Esophagus muscularis mucosa (tissue), 4 donors: ENCODE results near the gene ITPRID1. TPM values are rescaled to one million over a fixed set of nuclear protein-coding genes. Genes with fewer than 3 reads are reported as not detected.

ENCODE experiments used
- DNase-seq: peaks from one replicate; pipeline ENCODE4 v3.0.0-alpha.2; 2017; ENCODE audit errors: extremely low spot score
- H3K27ac ChIP-seq, 4 donors: fragments of 200-600 bp; sonication (generic); replicated peaks in 1 of 4; 1 replicate in 3 of 4; 2 replicates in 1 of 4; pipeline ENCODE4 v1.5.1; 2016 to 2019; ENCODE audit warnings: mild to moderate bottlenecking in 1 of 4
- H3K27me3 ChIP-seq, 4 donors: fragments of 200-600 bp; sonication (generic); one replicate each; pipeline versions ENCODE4 v1.5.1 to v1.6.0; 2016 to 2019
- H3K36me3 ChIP-seq, 4 donors: fragments of 200-600 bp; sonication (generic); one replicate each; pipeline ENCODE4 v1.5.1; 2016 to 2019
- H3K4me1 ChIP-seq, 4 donors: fragments of 200-600 bp; sonication (generic); one replicate each; pipeline ENCODE4 v1.5.1; 2016 to 2019
- H3K4me3 ChIP-seq, 4 donors: fragments of 200-600 bp; sonication (generic); 1 replicate in 2 of 4; 2 replicates in 2 of 4; pipeline ENCODE4 v1.5.1; 2016 to 2019; ENCODE audit warnings: mild to moderate bottlenecking in 4 of 4, moderate library complexity in 1 of 4
- H3K9me3 ChIP-seq, 4 donors: fragments of 200-600 bp; sonication (generic); 1 replicate in 3 of 4; 2 replicates in 1 of 4; pipeline ENCODE4 v1.5.1; 2016 to 2019
- EP300 ChIP-seq: sonication (generic); formaldehyde crosslinking; IDR thresholded peaks from one replicate; pipeline ENCODE4 v1.6.1; 2017; ENCODE audit warnings: antibody characterized with exemption
- POLR2A ChIP-seq: fragments of 450-650 bp; IDR thresholded peaks from one replicate; pipeline ENCODE4 v1.6.1; 2017; ENCODE audit warnings: antibody characterized with exemption, moderate library complexity, mild to moderate bottlenecking, low read depth
- POLR2AphosphoS5 ChIP-seq, 2 donors: sonication (generic); formaldehyde crosslinking; IDR thresholded peaks; one replicate each; pipeline ENCODE4 v1.6.1; 2017; ENCODE audit warnings: antibody characterized with exemption in 2 of 2
- WGBS: methylation state at CpG from one replicate; pipeline ENCODE4 v1.1.5; 2018; 5-methylcytosine and 5-hydroxymethylcytosine counted together
- intact Hi-C: fragments of 100-400 bp; cut with DNase I; formaldehyde crosslinking; loops from one replicate; pipeline ENCODE4 v1.15.1; 2023
- total RNA-seq, 4 donors: library from RNA; depleted of rRNA; stranded (reverse); fragments of >200 nt; gene quantifications; one replicate each; pipeline versions ENCODE4 v1.1.0 to v1.2.1, GENCODE V29; 2016
- TF ChIP-seq, protein P1 (sequence below), 3 experiments: fragments of 200-600 bp in 2 of 3; fragments of 450-650 bp in 1 of 3; sonication (generic) in 2 of 3; IDR thresholded peaks; one replicate each; pipeline ENCODE4 v1.5.1; 2017 to 2019; ENCODE audit warnings: antibody characterized with exemption in 3 of 3, mild to moderate bottlenecking in 2 of 3, moderate library complexity in 1 of 3

Gene ITPRID1
- total RNA-seq, 4 donors from 2014 or later, result not detected

- intact Hi-C loops, result no loop called here
- Histone ChIP-seq H3K9me3 (no peaks in the 10 kb centered on the region), H3K27ac (no peak overlapping the region), H3K36me3 (no peaks in the 10 kb centered on the region), H3K4me1 (no peaks in the 10 kb centered on the region), H3K4me3 (no peak overlapping the region), H3K27me3 (no peaks in the 10 kb centered on the region)
- no peak for TF ChIP-seq EP300
- TF ChIP-seq POLR2AphosphoS5 (IDR thresholded peaks at IDR 0.05), result no peak
- TF ChIP-seq POLR2A, result no peak
- TF ChIP-seq, protein P1, sequence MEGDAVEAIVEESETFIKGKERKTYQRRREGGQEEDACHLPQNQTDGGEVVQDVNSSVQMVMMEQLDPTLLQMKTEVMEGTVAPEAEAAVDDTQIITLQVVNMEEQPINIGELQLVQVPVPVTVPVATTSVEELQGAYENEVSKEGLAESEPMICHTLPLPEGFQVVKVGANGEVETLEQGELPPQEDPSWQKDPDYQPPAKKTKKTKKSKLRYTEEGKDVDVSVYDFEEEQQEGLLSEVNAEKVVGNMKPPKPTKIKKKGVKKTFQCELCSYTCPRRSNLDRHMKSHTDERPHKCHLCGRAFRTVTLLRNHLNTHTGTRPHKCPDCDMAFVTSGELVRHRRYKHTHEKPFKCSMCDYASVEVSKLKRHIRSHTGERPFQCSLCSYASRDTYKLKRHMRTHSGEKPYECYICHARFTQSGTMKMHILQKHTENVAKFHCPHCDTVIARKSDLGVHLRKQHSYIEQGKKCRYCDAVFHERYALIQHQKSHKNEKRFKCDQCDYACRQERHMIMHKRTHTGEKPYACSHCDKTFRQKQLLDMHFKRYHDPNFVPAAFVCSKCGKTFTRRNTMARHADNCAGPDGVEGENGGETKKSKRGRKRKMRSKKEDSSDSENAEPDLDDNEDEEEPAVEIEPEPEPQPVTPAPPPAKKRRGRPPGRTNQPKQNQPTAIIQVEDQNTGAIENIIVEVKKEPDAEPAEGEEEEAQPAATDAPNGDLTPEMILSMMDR (IDR thresholded peaks at IDR 0.05), result no peak
- DNase-seq, result no peak
- 94% methylated on average over 1 of the region's 1 CpG for WGBS
Measured at GRCh38 chr7:31648288-31648687, 134.4 kb downstream of the ITPRID1 start.

GRCh38 chr7:31648880-31649279 lies 135.0 kb downstream of the ITPRID1 start:
- Histone ChIP-seq H3K9me3 (no peaks in the 10 kb centered on the region), H3K4me3 (no peak overlapping the region), H3K27ac (no peak overlapping the region), H3K4me1 (no peaks in the 10 kb centered on the region), H3K27me3 (no peaks in the 10 kb centered on the region), H3K36me3 (no peaks in the 10 kb centered on the region)
- 84% methylated on average over 4 of the region's 4 CpGs for WGBS
- TF ChIP-seq, protein P1 (IDR thresholded peaks at IDR 0.05), result no peak
- TF ChIP-seq POLR2AphosphoS5 (IDR thresholded peaks at IDR 0.05), result no peak
- TF ChIP-seq EP300, result no peak
- no peak for TF ChIP-seq POLR2A
- intact Hi-C loops, result no loop called here
- DNase-seq, result no peak

GRCh38 chr7:31651234-31652062 lies 137.6 kb downstream of the ITPRID1 start:
- H3K27me3 ChIP-seq, result no peaks in the 10 kb centered on the region
- no peaks in the 10 kb centered on the region for H3K36me3 ChIP-seq
- H3K9me3 ChIP-seq, result no peaks in the 10 kb centered on the region
- no peak for DNase-seq
- 73% methylated on average over 7 of the region's 7 CpGs for WGBS
- H3K4me1 ChIP-seq, result no peaks in the 10 kb centered on the region
- H3K4me3 ChIP-seq, result no peak overlapping the region
- intact Hi-C loops, result no loop called here
- no peak for TF ChIP-seq EP300
- no peak for TF ChIP-seq POLR2A
- no peak for TF ChIP-seq POLR2AphosphoS5 (IDR thresholded peaks at IDR 0.05)
- TF ChIP-seq, protein P1 (IDR thresholded peaks at IDR 0.05), result no peak
- H3K27ac ChIP-seq, result no peak overlapping the region

GRCh38 chr7:31652063-31652326 lies 138.1 kb downstream of the ITPRID1 start:
- Histone ChIP-seq H3K36me3 (no peaks in the 10 kb centered on the region), H3K27me3 (no peaks in the 10 kb centered on the region), H3K4me3 (no peak overlapping the region), H3K27ac (no peak overlapping the region), H3K9me3 (no peaks in the 10 kb centered on the region), H3K4me1 (no peaks in the 10 kb centered on the region)
- intact Hi-C loops, result no loop called here
- DNase-seq, result no peak
- TF ChIP-seq POLR2AphosphoS5 (IDR thresholded peaks at IDR 0.05) (no peak), EP300 (no peak), POLR2A (no peak)
- TF ChIP-seq, protein P1 (IDR thresholded peaks at IDR 0.05), result no peak

GRCh38 chr7:31663072-31663471 lies 149.2 kb downstream of the ITPRID1 start:
- intact Hi-C loops, result no loop called here
- Histone ChIP-seq H3K36me3 (no peaks in the 10 kb centered on the region), H3K27me3 (no peaks in the 10 kb centered on the region), H3K4me3 (no peak overlapping the region), H3K9me3 (no peaks in the 10 kb centered on the region), H3K4me1 (no peaks in the 10 kb centered on the region), H3K27ac (no peak overlapping the region)
- 64% methylated on average over 5 of the region's 5 CpGs for WGBS
- no peak for TF ChIP-seq EP300
- DNase-seq, result peak; percentile 70
